MM.1S (cell line): ENCODE results near the gene RNF180.

Source experiments
- DNase-seq: peaks from one replicate; pipeline ENCODE4 v3.0.0-alpha.2; 2015
- H2AFZ ChIP-seq: fragments of 300-600 bp; sonication (generic); 2 replicates; pipeline ENCODE4 v1.6.0; 2016; ENCODE audit warnings: antibody characterized with exemption, low read length
- H3F3A ChIP-seq: fragments of 300-600 bp; sonication (generic); 2 replicates; pipeline ENCODE4 v1.6.1; 2016; ENCODE audit warnings: mild to moderate bottlenecking, antibody characterized with exemption, low read length, moderate library complexity, mixed read lengths; ENCODE audit not compliant: insufficient read depth
- H3K27ac ChIP-seq: fragments of 300-600 bp; sonication (generic); 2 replicates; pipeline ENCODE4 v1.5.1; 2016; ENCODE audit warnings: mild to moderate bottlenecking, low read length
- H3K27me3 ChIP-seq: fragments of 300-600 bp; sonication (generic); replicated peaks from 2 replicates; pipeline ENCODE4 v1.6.0; 2016; ENCODE audit warnings: low read length; ENCODE audit not compliant: insufficient read depth
- H3K36me3 ChIP-seq: fragments of 300-600 bp; sonication (generic); replicated peaks from 2 replicates; pipeline ENCODE4 v1.6.1; 2016; ENCODE audit warnings: mild to moderate bottlenecking, low read length, mixed read lengths; ENCODE audit not compliant: insufficient read depth
- H3K4me1 ChIP-seq: fragments of 300-600 bp; sonication (generic); 2 replicates; pipeline ENCODE4 v1.6.1; 2016; ENCODE audit warnings: low read length, mixed read lengths
- H3K4me2 ChIP-seq: fragments of 300-600 bp; sonication (generic); 2 replicates; pipeline ENCODE4 v1.6.0; 2016; ENCODE audit warnings: low read depth, low read length
- H3K4me3 ChIP-seq: fragments of 300-600 bp; sonication (generic); 2 replicates; pipeline ENCODE4 v1.5.1; 2016; ENCODE audit warnings: low read length, mixed read lengths
- H3K79me2 ChIP-seq: fragments of 300-600 bp; sonication (generic); 2 replicates; pipeline ENCODE4 v1.6.1; 2016; ENCODE audit warnings: mixed run types, low read length, mixed read lengths
- H3K9ac ChIP-seq: fragments of 300-600 bp; sonication (generic); 2 replicates; pipeline ENCODE4 v1.6.1; 2016; ENCODE audit warnings: low read length, mixed read lengths
- H3K9me2 ChIP-seq: fragments of 300-600 bp; sonication (generic); replicated peaks from 2 replicates; pipeline ENCODE4 v1.6.1; 2016; ENCODE audit warnings: mild to moderate bottlenecking, low read length, mixed read lengths; ENCODE audit not compliant: insufficient read depth
- H3K9me3 ChIP-seq: fragments of 300-600 bp; sonication (generic); replicated peaks from 2 replicates; pipeline ENCODE4 v1.6.1; 2016; ENCODE audit warnings: mild to moderate bottlenecking, low read length, mixed read lengths; ENCODE audit not compliant: insufficient read depth
- H4K20me1 ChIP-seq: fragments of 300-600 bp; sonication (generic); 2 replicates; pipeline ENCODE4 v1.6.1; 2016; ENCODE audit warnings: mild to moderate bottlenecking, low read length, moderate library complexity, mixed read lengths; ENCODE audit not compliant: insufficient read depth
- CTCF ChIP-seq: fragments of 300-600 bp; sonication (generic); IDR thresholded peaks from 2 replicates; pipeline ENCODE4 v1.5.1; 2016; ENCODE audit warnings: antibody characterized with exemption, low read length, mixed read lengths
- EZH2 ChIP-seq: fragments of 300-600 bp; sonication (generic); optimal IDR thresholded peaks from 2 replicates; pipeline ENCODE3; 2017; ENCODE audit warnings: low read depth, mild to moderate bottlenecking, antibody characterized with exemption, low read length, mixed read lengths
- EZH2phosphoT487 ChIP-seq: fragments of 300-600 bp; sonication (generic); IDR thresholded peaks from 2 replicates; pipeline ENCODE4 v1.6.1; 2018; ENCODE audit warnings: antibody characterized with exemption, low read length

Gene RNF180

DNA sequence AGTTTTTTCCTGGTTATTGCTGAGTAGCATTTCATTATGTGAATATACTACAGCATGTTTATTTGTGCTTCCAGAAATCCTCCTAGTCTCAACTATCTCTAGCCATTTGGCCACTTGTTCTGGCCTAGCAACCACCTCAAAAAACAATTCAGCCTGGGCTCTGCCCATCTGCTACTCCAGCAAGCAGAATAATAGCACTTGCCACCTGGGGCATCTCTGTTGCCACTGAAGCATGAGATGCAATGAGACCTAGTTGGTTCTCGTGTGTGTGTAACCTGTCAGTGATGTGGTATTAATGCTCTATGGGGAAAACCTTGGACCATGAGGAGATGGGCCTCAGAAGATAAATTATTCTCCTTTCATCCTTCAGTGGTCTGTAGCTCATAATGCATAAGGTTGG, 129.5 kb downstream of the RNF180 start:
- Histone ChIP-seq H3K36me3 (no peaks in the 10 kb centered on the region), H4K20me1 (no peaks in the 10 kb centered on the region), H3K27me3 (no peaks in the 10 kb centered on the region), H3K9me2 (no peaks in the 10 kb centered on the region), H3K9me3 (no peaks in the 10 kb centered on the region), H3K79me2 (no peaks in the 10 kb centered on the region), H3K4me2 (no peak overlapping the region), H3K4me3 (no peak overlapping the region), H3K4me1 (no peaks in the 10 kb centered on the region), H2AFZ (no peak overlapping the region), H3F3A (no peaks in the 10 kb centered on the region), H3K9ac (no peak overlapping the region), H3K27ac (no peak overlapping the region)
- TF ChIP-seq CTCF (no peak), EZH2 (no peak), EZH2phosphoT487 (no peak)
- no peak for DNase-seq

- H3K36me3 ChIP-seq, result no peaks in the 10 kb centered on the region
- H3F3A ChIP-seq, result no peaks in the 10 kb centered on the region
- no peaks in the 10 kb centered on the region for H3K27me3 ChIP-seq
- no peaks in the 10 kb centered on the region for H3K9me2 ChIP-seq
- TF ChIP-seq CTCF (no peak), EZH2phosphoT487 (no peak), EZH2 (no peak)
- DNase-seq, result no peak
- no peaks in the 10 kb centered on the region for H3K9me3 ChIP-seq
- no peak overlapping the region for H3K4me2 ChIP-seq
- H3K4me3 ChIP-seq, result no peak overlapping the region
- no peak overlapping the region for H2AFZ ChIP-seq
- no peaks in the 10 kb centered on the region for H3K79me2 ChIP-seq
- H3K27ac ChIP-seq, result no peak overlapping the region
- H4K20me1 ChIP-seq, result no peaks in the 10 kb centered on the region
- no peaks in the 10 kb centered on the region for H3K4me1 ChIP-seq
- H3K9ac ChIP-seq, result no peak overlapping the region
These were observed 132.9 kb downstream of the RNF180 start for GRCh38 chr5:64298586-64298985.

- no peak overlapping the region for H3K4me2 ChIP-seq
- no peaks in the 10 kb centered on the region for H4K20me1 ChIP-seq
- no peak overlapping the region for H3K4me3 ChIP-seq
- no peaks in the 10 kb centered on the region for H3K9me2 ChIP-seq
- H3K79me2 ChIP-seq, result no peaks in the 10 kb centered on the region
- no peaks in the 10 kb centered on the region for H3K9me3 ChIP-seq
- no peaks in the 10 kb centered on the region for H3F3A ChIP-seq
- H3K4me1 ChIP-seq, result no peaks in the 10 kb centered on the region
- H3K9ac ChIP-seq, result no peak overlapping the region
- DNase-seq, result no peak
- no peak overlapping the region for H2AFZ ChIP-seq
- H3K27ac ChIP-seq, result no peak overlapping the region
- no peaks in the 10 kb centered on the region for H3K36me3 ChIP-seq
- no peaks in the 10 kb centered on the region for H3K27me3 ChIP-seq
- TF ChIP-seq CTCF, result no peak
- no peak for TF ChIP-seq EZH2phosphoT487
- TF ChIP-seq EZH2, result no peak
These were observed 134.2 kb downstream of the RNF180 start for GRCh38 chr5:64299805-64300204.

DNA sequence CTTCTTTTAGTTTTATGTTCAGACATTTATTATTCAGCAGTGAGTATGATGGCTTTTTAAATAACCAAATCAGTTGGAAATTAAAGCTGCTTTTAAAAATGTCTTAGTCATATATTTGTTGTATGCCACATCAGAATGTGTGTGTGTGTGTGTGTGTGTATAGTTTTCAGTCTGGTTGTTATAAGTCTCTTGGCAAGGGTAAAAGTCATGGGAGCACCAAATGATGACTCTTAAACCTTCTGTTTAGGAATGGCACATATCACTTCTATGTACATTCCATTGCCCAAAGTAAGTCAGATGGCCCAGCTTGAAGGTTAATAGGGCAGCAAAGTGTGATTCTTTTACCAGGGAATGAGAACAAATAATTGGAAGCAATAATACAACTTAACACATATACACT, 135.9 kb downstream of the RNF180 start:
- no peaks in the 10 kb centered on the region for H3K27me3 ChIP-seq
- no peak overlapping the region for H2AFZ ChIP-seq
- no peaks in the 10 kb centered on the region for H3K36me3 ChIP-seq
- no peak overlapping the region for H3K4me2 ChIP-seq
- H3K27ac ChIP-seq, result no peak overlapping the region
- H3F3A ChIP-seq, result no peaks in the 10 kb centered on the region
- TF ChIP-seq CTCF (no peak), EZH2phosphoT487 (no peak), EZH2 (no peak)
- no peaks in the 10 kb centered on the region for H3K9me2 ChIP-seq
- no peak for DNase-seq
- H3K4me1 ChIP-seq, result no peaks in the 10 kb centered on the region
- no peak overlapping the region for H3K9ac ChIP-seq
- no peaks in the 10 kb centered on the region for H4K20me1 ChIP-seq
- H3K9me3 ChIP-seq, result no peaks in the 10 kb centered on the region
- H3K79me2 ChIP-seq, result no peaks in the 10 kb centered on the region
- H3K4me3 ChIP-seq, result no peak overlapping the region
